ENCODE data around the gene ATP2B1.

Gene ATP2B1

GRCh38 chr12:89597210-89597609 is 111.4 kb downstream of the ATP2B1 start:
- ATAC-seq (ENCODE audit: low read depth) (no peak), DNase-seq (ENCODE audit: low spot score) (no peak)
- no peaks in the 10 kb centered on the region for H3K27me3 ChIP-seq (ENCODE audit: insufficient read depth, poor library complexity, severe bottlenecking)
- TF ChIP-seq CTCF (IDR thresholded peaks at IDR 0.05; ENCODE audit: poor library complexity, severe bottlenecking), result no peak
- no peak overlapping the region for H3K4me3 ChIP-seq (ENCODE audit: severe bottlenecking)
- no peaks in the 10 kb centered on the region for H3K4me1 ChIP-seq (ENCODE audit: insufficient read depth, poor library complexity, severe bottlenecking)
- H3K9me3 ChIP-seq (ENCODE audit: severe bottlenecking), result no peaks in the 10 kb centered on the region
- H3K27ac ChIP-seq (ENCODE audit: poor library complexity, severe bottlenecking), result no peak overlapping the region
- H3K36me3 ChIP-seq (ENCODE audit: low read depth), result peaks cover 42% of the 10 kb centered on the region

- Histone ChIP-seq H3K9me3 (ENCODE audit: severe bottlenecking) (no peaks in the 10 kb centered on the region), H3K27ac (ENCODE audit: poor library complexity, severe bottlenecking) (no peak overlapping the region), H3K4me3 (ENCODE audit: severe bottlenecking) (no peak overlapping the region), H3K36me3 (ENCODE audit: low read depth) (peaks cover 49% of the 10 kb centered on the region), H3K4me1 (ENCODE audit: insufficient read depth, poor library complexity, severe bottlenecking) (no peaks in the 10 kb centered on the region), H3K27me3 (ENCODE audit: insufficient read depth, poor library complexity, severe bottlenecking) (no peaks in the 10 kb centered on the region)
- DNase-seq (ENCODE audit: low spot score) (no peak), ATAC-seq (ENCODE audit: low read depth) (no peak)
- TF ChIP-seq CTCF (IDR thresholded peaks at IDR 0.05; ENCODE audit: poor library complexity, severe bottlenecking), result no peak
These were observed 114.8 kb downstream of the ATP2B1 start for GRCh38 chr12:89593873-89594272.

GRCh38 chr12:89593233-89593632 is 115.4 kb downstream of the ATP2B1 start:
- no peak for DNase-seq (ENCODE audit: low spot score)
- no peaks in the 10 kb centered on the region for H3K27me3 ChIP-seq (ENCODE audit: insufficient read depth, poor library complexity, severe bottlenecking)
- no peak overlapping the region for H3K27ac ChIP-seq (ENCODE audit: poor library complexity, severe bottlenecking)
- H3K9me3 ChIP-seq (ENCODE audit: severe bottlenecking), result no peaks in the 10 kb centered on the region
- H3K4me3 ChIP-seq (ENCODE audit: severe bottlenecking), result no peak overlapping the region
- ATAC-seq (ENCODE audit: low read depth), result no peak
- H3K4me1 ChIP-seq (ENCODE audit: insufficient read depth, poor library complexity, severe bottlenecking), result no peaks in the 10 kb centered on the region
- no peak for TF ChIP-seq CTCF (IDR thresholded peaks at IDR 0.05; ENCODE audit: poor library complexity, severe bottlenecking)
- H3K36me3 ChIP-seq (ENCODE audit: low read depth), result peaks cover 49% of the 10 kb centered on the region

- no peak for TF ChIP-seq CTCF (IDR thresholded peaks at IDR 0.05; ENCODE audit: poor library complexity, severe bottlenecking)
- Histone ChIP-seq H3K36me3 (ENCODE audit: low read depth) (peaks cover 49% of the 10 kb centered on the region), H3K4me3 (ENCODE audit: severe bottlenecking) (no peak overlapping the region), H3K9me3 (ENCODE audit: severe bottlenecking) (no peaks in the 10 kb centered on the region), H3K27me3 (ENCODE audit: insufficient read depth, poor library complexity, severe bottlenecking) (no peaks in the 10 kb centered on the region), H3K4me1 (ENCODE audit: insufficient read depth, poor library complexity, severe bottlenecking) (no peaks in the 10 kb centered on the region), H3K27ac (ENCODE audit: poor library complexity, severe bottlenecking) (no peak overlapping the region)
- ATAC-seq (ENCODE audit: low read depth) (no peak), DNase-seq (ENCODE audit: low spot score) (no peak)
These were observed 118.9 kb downstream of the ATP2B1 start for GRCh38 chr12:89589753-89590152.

DNA sequence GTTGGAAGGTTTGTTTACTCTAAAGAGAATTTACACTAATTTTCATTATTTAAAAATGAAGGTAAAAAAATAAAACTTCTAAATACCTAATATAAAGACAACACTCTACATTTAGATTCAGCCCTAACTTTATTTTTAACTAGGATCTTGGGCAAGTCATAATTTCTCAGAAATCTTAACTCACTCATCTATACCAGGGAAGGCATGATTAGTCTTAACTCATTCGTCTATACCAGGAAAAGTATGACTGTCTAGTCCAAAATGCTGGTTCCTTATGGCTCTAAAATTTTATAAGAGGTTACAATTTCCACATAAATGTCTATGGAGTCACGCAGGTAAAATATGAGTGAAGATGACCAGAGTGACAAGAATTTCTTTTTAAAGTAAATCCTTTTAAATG is 130.1 kb downstream of the ATP2B1 start:
- DNase-seq (ENCODE audit: low spot score) (no peak), ATAC-seq (ENCODE audit: low read depth) (no peak)
- no peak for TF ChIP-seq CTCF (IDR thresholded peaks at IDR 0.05; ENCODE audit: poor library complexity, severe bottlenecking)
- H3K4me1 ChIP-seq (ENCODE audit: insufficient read depth, poor library complexity, severe bottlenecking), result no peaks in the 10 kb centered on the region
- H3K9me3 ChIP-seq (ENCODE audit: severe bottlenecking), result no peaks in the 10 kb centered on the region
- H3K4me3 ChIP-seq (ENCODE audit: severe bottlenecking), result no peak overlapping the region
- H3K36me3 ChIP-seq (ENCODE audit: low read depth), result no peaks in the 10 kb centered on the region
- H3K27me3 ChIP-seq (ENCODE audit: insufficient read depth, poor library complexity, severe bottlenecking), result no peaks in the 10 kb centered on the region
- no peak overlapping the region for H3K27ac ChIP-seq (ENCODE audit: poor library complexity, severe bottlenecking)

All from RWPE2 (cell line).